ENCODE measurements around the gene WBP1L. TPM values are rescaled to one million over a fixed set of nuclear protein-coding genes. Genes with fewer than 3 reads are reported as not detected.

Gene WBP1L
- polyA plus RNA-seq, 1 donor, result 41.7 TPM

GRCh38 chr10:102778781-102779180 is 35.0 kb downstream of the WBP1L start:
- DNase-seq, result no peak

- no peak for DNase-seq
Measured at GRCh38 chr10:102779680-102780526, 36.2 kb downstream of the WBP1L start.

GRCh38 chr10:102780527-102780808 is 36.7 kb downstream of the WBP1L start:
- DNase-seq, result no peak

- DNase-seq, result no peak
Measured at GRCh38 chr10:102781090-102781920, 37.6 kb downstream of the WBP1L start.

GRCh38 chr10:102781921-102782557 is 38.3 kb downstream of the WBP1L start:
- no peak for DNase-seq

- DNase-seq, result no peak
Measured at GRCh38 chr10:102782673-102783551, 39.2 kb downstream of the WBP1L start.

- DNase-seq, result no peak
Measured at GRCh38 chr10:102783568-102783967, 39.8 kb downstream of the WBP1L start.

- DNase-seq, result no peak
Measured at GRCh38 chr10:102785818-102786217, 42.1 kb downstream of the WBP1L start.

GRCh38 chr10:102791754-102792395 is 48.1 kb downstream of the WBP1L start:
- no peak for DNase-seq

GRCh38 chr10:102795453-102796406 is 52.0 kb downstream of the WBP1L start:
- DNase-seq, result no peak

- DNase-seq, result peak; percentile 32
Measured at GRCh38 chr10:102796407-102797176, 52.8 kb downstream of the WBP1L start.

GRCh38 chr10:102799691-102800471 is 56.1 kb downstream of the WBP1L start:
- DNase-seq, result no peak

GRCh38 chr10:102800611-102801335 is 57.0 kb downstream of the WBP1L start:
- no peak for DNase-seq

GRCh38 chr10:102801496-102801895 is 57.7 kb downstream of the WBP1L start:
- DNase-seq, result peak; percentile 31

- no peak for DNase-seq
Measured at GRCh38 chr10:102801978-102802377, 58.2 kb downstream of the WBP1L start.

- DNase-seq, result no peak
Measured at GRCh38 chr10:102802920-102803534, 59.3 kb downstream of the WBP1L start.

GRCh38 chr10:102804382-102805055 is 60.8 kb downstream of the WBP1L start:
- no peak for DNase-seq
